H1 (cell line): Measurements from ENCODE around the gene TGM3. TPM values are rescaled to one million over a fixed set of nuclear protein-coding genes. Genes with fewer than 3 reads are reported as not detected.

ENCODE experiments used
- CTCF ChIA-PET: fragments of 300-600 bp; sonication (Branson Sonifier 250); formaldehyde crosslinking; loops from one replicate; lab custom pipeline; 2021; ENCODE audit not compliant: partially characterized antibody; lab: Charles Lee
- POLR2A ChIA-PET: fragments of 300-600 bp; sonication (Branson Sonifier 250); formaldehyde crosslinking; loops from one replicate; lab custom pipeline; 2021; ENCODE audit warnings: inconsistent platforms; ENCODE audit not compliant: partially characterized antibody; lab: Charles Lee
- DNase-seq, 2 experiments: peaks; one replicate each; pipeline versions ENCODE4 v3.0.0 to v3.0.0-alpha.2; 2010 to 2022; ENCODE audit warnings: low spot score in 2 of 2, low read depth in 1 of 2, mixed read lengths in 1 of 2
- FAIRE-seq: peaks from 2 replicates; lab custom pipeline; 2011; peaks lifted over from hg19 to GRCh38; lab: Jason Lieb, UNC
- H2AFZ ChIP-seq: 2 replicates; pipeline ENCODE4 v1.8.1; 2012; ENCODE audit warnings: low read length, inconsistent platforms
- H2AK5ac ChIP-seq: 2 replicates; pipeline ENCODE4 v1.6.1; 2013; ENCODE audit warnings: low read depth, low read length
- H2BK120ac ChIP-seq: replicated peaks from 2 replicates; pipeline ENCODE3; 2013; ENCODE audit warnings: low read depth, low read length, inconsistent platforms
- H2BK12ac ChIP-seq: 2 replicates; pipeline ENCODE4 v1.6.1; 2013; ENCODE audit warnings: low read depth, low read length
- H2BK15ac ChIP-seq: 2 replicates; pipeline ENCODE4 v1.6.1; 2013; ENCODE audit warnings: low read length
- H2BK20ac ChIP-seq: 2 replicates; pipeline ENCODE4 v1.6.1; 2013; ENCODE audit warnings: low read length
- H2BK5ac ChIP-seq: 2 replicates; pipeline ENCODE4 v1.6.1; 2013; ENCODE audit warnings: low read depth, low read length
- H3K14ac ChIP-seq: 2 replicates; pipeline ENCODE4 v1.6.1; 2013; ENCODE audit warnings: inconsistent platforms; ENCODE audit not compliant: insufficient read length
- H3K18ac ChIP-seq: 2 replicates; pipeline ENCODE4 v1.6.1; 2013; ENCODE audit warnings: low read length; ENCODE audit errors: extremely low read depth
- H3K23ac ChIP-seq: 2 replicates; pipeline ENCODE4 v1.6.1; 2013; ENCODE audit warnings: inconsistent platforms; ENCODE audit not compliant: insufficient read length
- H3K23me2 ChIP-seq: 2 replicates; pipeline ENCODE4 v1.6.1; 2013; ENCODE audit warnings: low read depth, low read length
- H3K27ac ChIP-seq: 2 replicates; pipeline ENCODE4 v1.6.1; 2011; ENCODE audit warnings: low read depth, low read length, inconsistent platforms
- H3K27me3 ChIP-seq, 4 experiments: replicated peaks in 1 of 4; 1 replicate in 1 of 4; 2 replicates in 3 of 4; pipeline versions ENCODE4 v1.6.1 to v1.8.1; 2011 to 2013; ENCODE audit warnings: low read length in 3 of 4, mild to moderate bottlenecking in 3 of 4, inconsistent platforms in 2 of 4, mixed read lengths in 2 of 4, moderate library complexity in 1 of 4; ENCODE audit not compliant: control insufficient read depth in 3 of 4, insufficient read depth in 3 of 4; ENCODE audit errors: extremely low read depth in 1 of 4
- H3K36me3 ChIP-seq, 4 experiments: 2 replicates each; pipeline versions ENCODE4 v1.6.1 to v1.8.1; 2011 to 2013; ENCODE audit warnings: mild to moderate bottlenecking in 4 of 4, low read length in 3 of 4, moderate library complexity in 2 of 4, control low read depth in 1 of 4, inconsistent platforms in 1 of 4; ENCODE audit not compliant: insufficient read depth in 4 of 4, control insufficient read depth in 2 of 4
- H3K4ac ChIP-seq: replicated peaks from 2 replicates; pipeline ENCODE3; 2013; ENCODE audit warnings: low read length, low read depth, mixed read lengths, inconsistent platforms; ENCODE audit not compliant: insufficient read length
- H3K4me1 ChIP-seq, 4 experiments: replicated peaks in 1 of 4; 1 replicate in 1 of 4; 2 replicates in 3 of 4; pipeline versions ENCODE4 v1.6.1 to v1.8.1; 2011 to 2013; ENCODE audit warnings: low read length in 3 of 4, inconsistent platforms in 2 of 4, mixed read lengths in 1 of 4; ENCODE audit not compliant: insufficient read depth in 4 of 4, control insufficient read depth in 3 of 4
- H3K4me2 ChIP-seq, 2 experiments: 2 replicates each; pipeline versions ENCODE4 v1.6.1 to v1.8.1; 2011 to 2013; ENCODE audit warnings: low read depth in 2 of 2, low read length in 2 of 2, control low read depth in 1 of 2, inconsistent platforms in 1 of 2, mild to moderate bottlenecking in 1 of 2; ENCODE audit not compliant: insufficient read depth in 1 of 2
- H3K4me3 ChIP-seq, 4 experiments: fragments of 200-600, 300-600 bp in 1 of 4; sonication (generic), shearing (Covaris generic), sonication (Bioruptor Twin) in 1 of 4; 2 replicates each; pipeline versions ENCODE4 v1.5.1 to v1.8.1; 2011 to 2016; ENCODE audit warnings: low read length in 4 of 4, low read depth in 3 of 4, control low read depth in 2 of 4, inconsistent platforms in 2 of 4, mild to moderate bottlenecking in 2 of 4, mixed read lengths in 1 of 4, moderate library complexity in 1 of 4; ENCODE audit not compliant: insufficient read depth in 2 of 4; ENCODE audit errors: extremely low read depth in 1 of 4
- H3K56ac ChIP-seq: replicated peaks from 2 replicates; pipeline ENCODE3; 2013; ENCODE audit warnings: low read depth, mild to moderate bottlenecking, mixed read lengths, low read length, inconsistent platforms; ENCODE audit not compliant: insufficient read length
- H3K79me1 ChIP-seq: 2 replicates; pipeline ENCODE4 v1.6.1; 2013; ENCODE audit warnings: low read depth, low read length, control low read depth
- H3K79me2 ChIP-seq, 2 experiments: 2 replicates each; pipeline versions ENCODE4 v1.6.1 to v1.8.1; 2012 to 2013; ENCODE audit warnings: low read length in 2 of 2, mild to moderate bottlenecking in 2 of 2, inconsistent platforms in 1 of 2; ENCODE audit not compliant: insufficient read depth in 2 of 2, control insufficient read depth in 1 of 2
- H3K9ac ChIP-seq, 4 experiments: replicated peaks in 1 of 4; 1 replicate in 1 of 4; 2 replicates in 3 of 4; pipeline versions ENCODE4 v1.6.1 to v1.8.1; 2011 to 2013; ENCODE audit warnings: low read depth in 3 of 4, low read length in 3 of 4, control low read depth in 2 of 4, mild to moderate bottlenecking in 2 of 4, moderate library complexity in 2 of 4, inconsistent platforms in 1 of 4; ENCODE audit errors: extremely low read depth in 1 of 4
- H3K9me3 ChIP-seq, 2 experiments: 2 replicates each; pipeline versions ENCODE4 v1.6.1 to v1.8.1; 2012 to 2013; ENCODE audit warnings: mild to moderate bottlenecking in 2 of 2, moderate library complexity in 2 of 2, control low read depth in 1 of 2, inconsistent platforms in 1 of 2, low read depth in 1 of 2, low read length in 1 of 2, mixed read lengths in 1 of 2; ENCODE audit not compliant: insufficient read depth in 2 of 2
- H4K20me1 ChIP-seq, 2 experiments: replicated peaks in 1 of 2; 2 replicates each; pipeline versions ENCODE3 to v1.8.1; 2011 to 2013; ENCODE audit warnings: inconsistent platforms in 2 of 2, low read length in 2 of 2, mild to moderate bottlenecking in 1 of 2; ENCODE audit not compliant: insufficient read depth in 2 of 2, control insufficient read depth in 1 of 2
- H4K5ac ChIP-seq: 2 replicates; pipeline ENCODE4 v1.6.1; 2013; ENCODE audit warnings: low read length, low read depth, mixed read lengths, inconsistent platforms; ENCODE audit not compliant: insufficient read length
- H4K8ac ChIP-seq: 2 replicates; pipeline ENCODE4 v1.8.0; 2013; ENCODE audit warnings: mild to moderate bottlenecking, moderate library complexity, low read length, inconsistent platforms; ENCODE audit not compliant: insufficient read depth; ENCODE audit errors: extremely low read depth
- H4K91ac ChIP-seq: replicated peaks from 2 replicates; pipeline ENCODE3; 2013; ENCODE audit warnings: low read length, mixed read lengths, inconsistent platforms; ENCODE audit not compliant: insufficient read length
- CBX8 ChIP-seq: fragments of 300-800, 300-1000 bp; sonication (generic); IDR thresholded peaks from 2 replicates; pipeline ENCODE4 v1.7.1; 2016; ENCODE audit warnings: low read depth, low read length, borderline replicate concordance
- CHD1 ChIP-seq: IDR thresholded peaks from 2 replicates; pipeline ENCODE4 v1.6.1; 2012; ENCODE audit warnings: low read depth, low read length, improper control_type of control experiment
- GTF2F1 ChIP-seq: IDR thresholded peaks from 2 replicates; pipeline ENCODE4 v1.6.1; 2012; ENCODE audit warnings: low read depth, low read length, improper control_type of control experiment, borderline replicate concordance
- HDAC6 ChIP-seq: IDR thresholded peaks from one replicate; pipeline ENCODE4 v1.7.1; 2012; ENCODE audit warnings: low read depth, mild to moderate bottlenecking, inconsistent platforms, low read length, moderate library complexity
- MAFK ChIP-seq: IDR thresholded peaks from 2 replicates; pipeline ENCODE4 v1.6.1; 2012; ENCODE audit warnings: low read depth, mild to moderate bottlenecking, improper control_type of control experiment, low read length
- PHF8 ChIP-seq: fragments of 200-600 bp; sonication (generic); conservative IDR thresholded peaks from 2 replicates; pipeline ENCODE4 v1.7.1; 2012; ENCODE audit warnings: low read depth, mild to moderate bottlenecking, inconsistent platforms, low read length, moderate library complexity
- POLR2A ChIP-seq, 2 experiments: IDR thresholded peaks; 1 replicate in 1 of 2; 2 replicates in 1 of 2; pipeline ENCODE4 v1.6.1; 2011; ENCODE audit warnings: low read depth in 2 of 2, low read length in 2 of 2, mild to moderate bottlenecking in 2 of 2; ENCODE audit errors: control extremely low read depth in 1 of 2
- RXRA ChIP-seq: IDR thresholded peaks from 2 replicates; pipeline ENCODE4 v1.6.1; 2011; ENCODE audit warnings: low read depth, mild to moderate bottlenecking, low read length, moderate library complexity; ENCODE audit not compliant: insufficient read depth
- SIX5 ChIP-seq: IDR thresholded peaks from 2 replicates; pipeline ENCODE4 v1.6.1; 2011; ENCODE audit warnings: mild to moderate bottlenecking, low read depth, low read length
- SUZ12 ChIP-seq: fragments of 200-600 bp; sonication (generic); IDR thresholded peaks from 2 replicates; pipeline ENCODE4 v1.6.1; 2012; ENCODE audit warnings: mild to moderate bottlenecking, inconsistent platforms, low read length, moderate library complexity, mixed read lengths
- TAF1 ChIP-seq: IDR thresholded peaks from 2 replicates; pipeline ENCODE4 v1.6.1; 2011; ENCODE audit warnings: mild to moderate bottlenecking, low read depth, low read length
- WGBS, 2 experiments: shearing (Covaris generic) in 1 of 2; methylation state at CpG; one replicate each; pipeline versions ENCODE4 v1.1.6 to v1.1.7; 2013 to 2015; ENCODE audit warnings: low lambda C conversion rate in 2 of 2, mixed read lengths in 2 of 2, inconsistent platforms in 1 of 2, low coverage in 1 of 2, missing lambda C conversion rate in 1 of 2; ENCODE audit not compliant: insufficient replicate concordance in 2 of 2, insufficient coverage in 1 of 2, insufficient read length in 1 of 2; ENCODE audit errors: extremely low coverage in 1 of 2, missing lambda C conversion rate in 1 of 2; 5-methylcytosine and 5-hydroxymethylcytosine counted together
- polyA plus RNA-seq, 7 experiments: library from polyadenylated mRNA; depleted of rRNA in 3 of 7; stranded (reverse) in 5 of 7; unstranded in 2 of 7; fragments of >200 nt in 5 of 7; fragments of 200-250 nt in 2 of 7; gene quantifications; 1 replicate in 5 of 7; 2 replicates in 1 of 7; 4 replicates in 1 of 7; pipeline versions ENCODE4 v1.2.1 to v1.2.3, GENCODE V29; 2011 to 2013; ENCODE audit warnings: missing spikeins in 2 of 7, mixed read lengths in 2 of 7
- total RNA-seq: library from RNA; stranded (reverse); fragmentation: NEBNext Ultra II Directional; extraction: Animal tissue kit (Norgen Biotek cat#: 25700); gene quantifications from 2 replicates; pipeline ENCODE4 v1.2.1, GENCODE V29; 2021
- TF ChIP-seq, protein P1 (sequence below): IDR thresholded peaks from 2 replicates; pipeline ENCODE4 v1.6.1; 2012; ENCODE audit warnings: low read length, inconsistent platforms

TGM3 gene
- total and polyA plus RNA-seq, 2 of the 8 experiments (the other 6 are each of a cell fraction or from before 2014, with no cell fraction given) = 0.12 TPM; not detected in 1

- Histone ChIP-seq H4K20me1 (no peaks in the 10 kb centered on the region), H3K79me1 (no peaks in the 10 kb centered on the region), H3K4me3 (no peak overlapping the region), H3K9me3 (peaks cover 4 to 5% of the 10 kb centered on the region in 2 experiments; a peak in 1 of 4 replicates), H3K14ac (no peak overlapping the region), H2BK12ac (no peak overlapping the region), H4K91ac (no peak overlapping the region), H2AFZ (0 out of 2 replicates have a peak overlapping the region, but pooled peaks have one; percentile 6), H3K4ac (no peak overlapping the region), H3K4me2 (no peak overlapping the region), H3K27me3 (no peaks in the 10 kb centered on the region; a peak in 2 of 7 replicates), H3K79me2 (no peaks in the 10 kb centered on the region), H3K27ac (no peak overlapping the region), H2BK120ac (no peak overlapping the region), H3K23ac (no peak overlapping the region), H3K18ac (no peak overlapping the region), H3K4me1 (no peaks in the 10 kb centered on the region), H2BK20ac (no peak overlapping the region), H2AK5ac (no peak overlapping the region), H2BK5ac (no peak overlapping the region), H3K56ac (no peak overlapping the region), H3K23me2 (no peaks in the 10 kb centered on the region), H2BK15ac (no peak overlapping the region), H4K5ac (no peak overlapping the region), H3K36me3 (no peaks in the 10 kb centered on the region), H4K8ac (no peak overlapping the region), H3K9ac (no peak overlapping the region)
- DNase-seq (no peak), FAIRE-seq (no peak)
- CTCF ChIA-PET = interaction anchor here (0.9 to 10.7 kb wide), 52 partner anchors 9 to 853 kb away, joined by 3 to 210 read pairs (median 6); no protein-coding TSS in a partner anchor
- POLR2A ChIA-PET = interaction anchor here (1.3 kb wide), 2 partner anchors 69 to 264 kb away, joined by 4 read pairs; partner anchors contain the start of gene NOP56
- 94% methylated on average over 4 of the region's 4 CpGs; no CpG with 5 or more reads in 1 of the 2 experiments for WGBS, 2 experiments
- TF ChIP-seq CHD1 (no peak), CBX8 (no peak), SUZ12 (no peak), RXRA (no peak), PHF8 (no peak), POLR2A (IDR thresholded peaks at IDR 0.05; ENCODE audit: control extremely low read depth in 1 of 2, low read depth in 2 of 2, low read length in 2 of 2) (no peak), GTF2F1 (no peak), TAF1 (no peak), HDAC6 (no peak), MAFK (no peak), SIX5 (no peak)
- TF ChIP-seq, protein P1, sequence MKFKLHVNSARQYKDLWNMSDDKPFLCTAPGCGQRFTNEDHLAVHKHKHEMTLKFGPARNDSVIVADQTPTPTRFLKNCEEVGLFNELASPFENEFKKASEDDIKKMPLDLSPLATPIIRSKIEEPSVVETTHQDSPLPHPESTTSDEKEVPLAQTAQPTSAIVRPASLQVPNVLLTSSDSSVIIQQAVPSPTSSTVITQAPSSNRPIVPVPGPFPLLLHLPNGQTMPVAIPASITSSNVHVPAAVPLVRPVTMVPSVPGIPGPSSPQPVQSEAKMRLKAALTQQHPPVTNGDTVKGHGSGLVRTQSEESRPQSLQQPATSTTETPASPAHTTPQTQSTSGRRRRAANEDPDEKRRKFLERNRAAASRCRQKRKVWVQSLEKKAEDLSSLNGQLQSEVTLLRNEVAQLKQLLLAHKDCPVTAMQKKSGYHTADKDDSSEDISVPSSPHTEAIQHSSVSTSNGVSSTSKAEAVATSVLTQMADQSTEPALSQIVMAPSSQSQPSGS = no peak
Measured at GRCh38 chr20:2387580-2387979, 91.8 kb downstream of the TGM3 start.
